Neural cell (in vitro differentiated cells): Measurements from ENCODE around the gene KRT38. TPM values are rescaled to one million over a fixed set of nuclear protein-coding genes. Genes with fewer than 3 reads are reported as not detected.

Experiments used
- H2AFZ ChIP-seq: fragments of 200-600, 300-800 bp; sonication (generic), shearing (Covaris generic); 2 replicates; pipeline ENCODE4 v1.6.0; 2014; ENCODE audit warnings: low read depth, mild to moderate bottlenecking, antibody characterized with exemption, low read length, moderate library complexity
- H3F3A ChIP-seq: fragments of 200-600 bp; shearing (Covaris generic); 2 replicates; pipeline ENCODE4 v1.6.1; 2016; ENCODE audit warnings: mild to moderate bottlenecking, moderate library complexity, mixed read lengths, antibody characterized with exemption, low read length; ENCODE audit not compliant: insufficient read depth, poor library complexity, severe bottlenecking
- H3K27ac ChIP-seq: fragments of 200-600, 300-800 bp; sonication (generic), shearing (Covaris generic); 2 replicates; pipeline ENCODE4 v1.5.1; 2014; ENCODE audit warnings: mild to moderate bottlenecking, low read length, moderate library complexity
- H3K27me3 ChIP-seq: fragments of 300-800, 200-600 bp; sonication (generic), shearing (Covaris generic); 2 replicates; pipeline ENCODE4 v1.6.0; 2014; ENCODE audit warnings: mild to moderate bottlenecking, low read depth, low read length, moderate library complexity; ENCODE audit not compliant: insufficient read depth
- H3K36me3 ChIP-seq: fragments of 300-800, 200-600 bp; sonication (generic), shearing (Covaris generic); 2 replicates; pipeline ENCODE4 v1.5.1; 2014; ENCODE audit warnings: mild to moderate bottlenecking, antibody characterized with exemption, low read length, moderate library complexity; ENCODE audit not compliant: insufficient read depth
- H3K4me2 ChIP-seq: fragments of 300-800, 200-600 bp; sonication (generic), shearing (Covaris generic); 2 replicates; pipeline ENCODE4 v1.6.0; 2014; ENCODE audit warnings: mild to moderate bottlenecking, low read length
- H3K4me3 ChIP-seq: fragments of 300-800, 200-600 bp; sonication (generic), shearing (Covaris generic); 2 replicates; pipeline ENCODE4 v1.5.1; 2014; ENCODE audit warnings: mild to moderate bottlenecking, low read length, moderate library complexity
- H3K79me2 ChIP-seq: fragments of 200-600 bp; shearing (Covaris generic); replicated peaks from 2 replicates; pipeline ENCODE4 v1.6.0; 2014; ENCODE audit warnings: mild to moderate bottlenecking, low read length, moderate library complexity; ENCODE audit not compliant: insufficient read depth
- H3K9ac ChIP-seq: fragments of 300-800, 200-600 bp; sonication (generic), shearing (Covaris generic); 2 replicates; pipeline ENCODE4 v1.6.1; 2016; ENCODE audit warnings: mild to moderate bottlenecking, low read length, mixed read lengths
- H3K9me2 ChIP-seq: fragments of 200-600 bp; shearing (Covaris generic); 2 replicates; pipeline ENCODE4 v1.6.1; 2016; ENCODE audit warnings: mild to moderate bottlenecking, low read length, mixed read lengths; ENCODE audit not compliant: insufficient read depth
- H3K9me3 ChIP-seq: fragments of 200-600, 300-800 bp; sonication (generic), shearing (Covaris generic); 2 replicates; pipeline ENCODE4 v1.6.1; 2016; ENCODE audit warnings: mild to moderate bottlenecking, mixed run types, low read length, moderate library complexity, mixed read lengths
- H4K20me1 ChIP-seq: fragments of 200-600 bp; shearing (Covaris generic); 2 replicates; pipeline ENCODE4 v1.6.1; 2016; ENCODE audit warnings: mild to moderate bottlenecking, mixed run types; ENCODE audit not compliant: insufficient read depth
- CTCF ChIP-seq: fragments of 450-650 bp; IDR thresholded peaks from 2 replicates; pipeline ENCODE4 v1.5.1; 2014; ENCODE audit warnings: antibody characterized with exemption, mild to moderate bottlenecking, moderate library complexity; ENCODE audit not compliant: poor library complexity, severe bottlenecking
- EP300 ChIP-seq: fragments of 450-650 bp; conservative IDR thresholded peaks from 2 replicates; pipeline ENCODE4 v1.6.1; 2014; ENCODE audit warnings: antibody characterized with exemption, mild to moderate bottlenecking, moderate library complexity; ENCODE audit not compliant: poor library complexity, severe bottlenecking
- EZH2 ChIP-seq: fragments of 200-600, 300-800 bp; shearing (Covaris generic), sonication (generic); IDR thresholded peaks from 2 replicates; pipeline ENCODE4 v1.6.1; 2014; ENCODE audit warnings: antibody characterized with exemption, low read length, borderline replicate concordance, mild to moderate bottlenecking; ENCODE audit not compliant: insufficient read depth, poor library complexity, severe bottlenecking
- MXI1 ChIP-seq: fragments of 450-650 bp; conservative IDR thresholded peaks from 2 replicates; pipeline ENCODE4 v1.6.1; 2014; ENCODE audit warnings: antibody characterized with exemption, mild to moderate bottlenecking; ENCODE audit not compliant: poor library complexity, severe bottlenecking
- POLR2AphosphoS5 ChIP-seq: IDR thresholded peaks from 2 replicates; pipeline ENCODE4 v1.6.1; 2012
- RAD21 ChIP-seq: fragments of 450-650 bp; conservative IDR thresholded peaks from 2 replicates; pipeline ENCODE4 v1.6.1; 2014; ENCODE audit warnings: antibody characterized with exemption, mild to moderate bottlenecking, moderate library complexity
- REST ChIP-seq: IDR thresholded peaks from 2 replicates; pipeline ENCODE4 v1.6.1; 2012; ENCODE audit warnings: borderline replicate concordance
- SMC3 ChIP-seq: fragments of 450-650 bp; conservative IDR thresholded peaks from 2 replicates; pipeline ENCODE4 v1.6.1; 2014; ENCODE audit warnings: antibody characterized with exemption, mild to moderate bottlenecking, moderate library complexity; ENCODE audit not compliant: poor library complexity
- TAF1 ChIP-seq: IDR thresholded peaks from 2 replicates; pipeline ENCODE4 v1.6.1; 2012; ENCODE audit warnings: low read depth
- polyA plus RNA-seq: library from polyadenylated mRNA; depleted of rRNA; stranded (reverse); fragments of >200 nt; gene quantifications from 2 replicates; pipeline ENCODE4 v1.2.3, GENCODE V29; 2014

KRT38 gene
- polyA plus RNA-seq, 1 donor from 2014 or later = not detected

DNA sequence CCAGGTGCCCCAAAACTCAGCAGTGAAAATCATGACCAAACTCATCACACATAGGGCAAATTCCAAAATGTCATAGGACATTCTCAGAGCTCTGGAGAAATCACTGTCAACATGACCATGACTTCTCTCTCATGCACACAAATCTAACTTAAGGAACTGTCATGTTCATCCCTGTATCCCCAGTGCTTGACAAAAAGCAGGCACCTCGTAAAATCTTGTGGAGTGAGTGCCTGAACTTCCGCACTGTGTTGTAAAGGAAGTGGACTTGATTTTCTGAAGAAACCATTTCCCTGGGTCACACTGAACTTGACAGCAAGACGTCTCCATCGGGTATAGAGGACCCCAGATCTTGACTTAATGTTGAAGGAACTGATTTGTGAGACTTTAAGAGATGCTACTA lies 19.2 kb downstream of the KRT38 start:
- Histone ChIP-seq H3K4me3 (no peak overlapping the region), H3K27ac (no peak overlapping the region), H3K4me2 (no peak overlapping the region), H3K36me3 (no peaks in the 10 kb centered on the region), H3F3A (no peaks in the 10 kb centered on the region), H2AFZ (no peak overlapping the region), H3K9me2 (no peaks in the 10 kb centered on the region), H3K27me3 (no peaks in the 10 kb centered on the region), H4K20me1 (no peaks in the 10 kb centered on the region), H3K79me2 (no peaks in the 10 kb centered on the region), H3K9ac (no peak overlapping the region), H3K9me3 (no peaks in the 10 kb centered on the region)
- TF ChIP-seq MXI1 (no peak), SMC3 (no peak), RAD21 (no peak), EZH2 (no peak), REST (no peak), POLR2AphosphoS5 (no peak), TAF1 (no peak), EP300 (no peak), CTCF (no peak)

GRCh38 chr17:41421116-41421515 lies 19.7 kb downstream of the KRT38 start:
- H3K27ac ChIP-seq = no peak overlapping the region

More at GRCh38 chr17:41421116-41421515, 19.7 kb downstream of the KRT38 start:
- H3K4me2 ChIP-seq = no peak overlapping the region
- no peak for TF ChIP-seq REST
- TF ChIP-seq EZH2 = no peak
- TF ChIP-seq TAF1 = no peak
- no peak for TF ChIP-seq SMC3
- no peak for TF ChIP-seq MXI1
- no peak for TF ChIP-seq POLR2AphosphoS5
- TF ChIP-seq CTCF = no peak
- TF ChIP-seq RAD21 = no peak
- TF ChIP-seq EP300 = no peak
- no peaks in the 10 kb centered on the region for H3K79me2 ChIP-seq
- H3K9me2 ChIP-seq = no peaks in the 10 kb centered on the region
- H3K4me3 ChIP-seq = no peak overlapping the region
- no peaks in the 10 kb centered on the region for H3K27me3 ChIP-seq
- no peaks in the 10 kb centered on the region for H4K20me1 ChIP-seq
- H2AFZ ChIP-seq = no peak overlapping the region
- H3K9me3 ChIP-seq = no peaks in the 10 kb centered on the region
- H3F3A ChIP-seq = no peaks in the 10 kb centered on the region
- H3K9ac ChIP-seq = no peak overlapping the region
- H3K36me3 ChIP-seq = no peaks in the 10 kb centered on the region
